Brain microvascular endothelial cell (primary cell): Measurements from ENCODE around the gene NAA10.

ENCODE experiments used
- DNase-seq: peaks from one replicate; pipeline ENCODE4 v3.0.0-alpha.2; 2020
- H3K27ac ChIP-seq: fragments of 250-450 bp; sonication (Bioruptor Pico); 2 replicates; pipeline ENCODE4 v1.5.1; 2020; ENCODE audit warnings: mild to moderate bottlenecking, moderate library complexity
- H3K27me3 ChIP-seq: fragments of 250-450 bp; sonication (Bioruptor Pico); replicated peaks from 2 replicates; pipeline ENCODE4 v1.5.1; 2020; ENCODE audit warnings: mild to moderate bottlenecking
- H3K36me3 ChIP-seq: fragments of 250-450 bp; sonication (Bioruptor Pico); replicated peaks from 2 replicates; pipeline ENCODE4 v1.5.1; 2020; ENCODE audit warnings: mild to moderate bottlenecking
- H3K4me3 ChIP-seq: 2 replicates; pipeline ENCODE4 v1.5.1; 2011; ENCODE audit warnings: low read depth, mild to moderate bottlenecking, control low read depth, low read length, moderate library complexity
- CTCF ChIP-seq: IDR thresholded peaks from 2 replicates; pipeline ENCODE4 v1.5.1; 2011; ENCODE audit warnings: low read depth, mild to moderate bottlenecking, moderate library complexity, low read length, control low read depth, inconsistent platforms; ENCODE audit errors: missing control alignments
- in situ Hi-C: cut with HindIII; loops from 2 replicates; pipeline ENCODE4 v1.10.0; 2017; ENCODE audit warnings: low sequenced_read_pairs, low pct_ligation_motif_present

NAA10 gene

GRCh38 chrX:153909024-153909979 lies 25.5 kb downstream of the NAA10 start:
- H3K4me3 ChIP-seq: no peak overlapping the region
- in situ Hi-C loops: no loop called here
- DNase-seq: no peak
- no peak for TF ChIP-seq CTCF
- H3K27me3 ChIP-seq: no peaks in the 10 kb centered on the region
- no peak overlapping the region for H3K27ac ChIP-seq
- H3K36me3 ChIP-seq: no peaks in the 10 kb centered on the region

- H3K4me3 ChIP-seq: no peak overlapping the region
- no peak overlapping the region for H3K27ac ChIP-seq
- TF ChIP-seq CTCF: no peak
- DNase-seq: no peak
- no peaks in the 10 kb centered on the region for H3K36me3 ChIP-seq
- no peaks in the 10 kb centered on the region for H3K27me3 ChIP-seq
- in situ Hi-C loops: no loop called here
These were observed 26.5 kb downstream of the NAA10 start for GRCh38 chrX:153908219-153908860.

- Histone ChIP-seq H3K4me3 (no peak overlapping the region), H3K27me3 (no peaks in the 10 kb centered on the region), H3K36me3 (no peaks in the 10 kb centered on the region), H3K27ac (no peak overlapping the region)
- no peak for DNase-seq
- in situ Hi-C loops: no loop called here
- TF ChIP-seq CTCF: no peak
These were observed 27.4 kb downstream of the NAA10 start for GRCh38 chrX:153907456-153907855.

GRCh38 chrX:153906126-153906917 lies 28.5 kb downstream of the NAA10 start:
- Histone ChIP-seq H3K27me3 (no peaks in the 10 kb centered on the region), H3K4me3 (no peak overlapping the region), H3K27ac (no peak overlapping the region), H3K36me3 (no peaks in the 10 kb centered on the region)
- DNase-seq: no peak
- no peak for TF ChIP-seq CTCF
- in situ Hi-C loops: no loop called here

- no peaks in the 10 kb centered on the region for H3K27me3 ChIP-seq
- no peaks in the 10 kb centered on the region for H3K36me3 ChIP-seq
- no peak for TF ChIP-seq CTCF
- no peak overlapping the region for H3K4me3 ChIP-seq
- H3K27ac ChIP-seq: no peak overlapping the region
- no peak for DNase-seq
- in situ Hi-C loops: no loop called here
These were observed 29.2 kb downstream of the NAA10 start for GRCh38 chrX:153905481-153906095.
